Lower lobe of right lung (tissue), 2 donors: Measurements from ENCODE around the gene ITGA7. TPM values are rescaled to one million over a fixed set of nuclear protein-coding genes. Genes with fewer than 3 reads are reported as not detected.

Experiments used
- ATAC-seq, 2 donors: fragments of 200-7000 bp; cut with Tn5 transposase; one replicate each; pipeline ENCODE4 v1.9.1; 2020 to 2022; ENCODE audit warnings: mild to moderate bottlenecking in 2 of 2, moderate library complexity in 2 of 2
- DNase-seq: peaks from one replicate; pipeline ENCODE4 v3.0.0-alpha.2; 2020
- H3K27ac ChIP-seq: fragments of 200-600 bp; one replicate; pipeline ENCODE4 v1.8.0; 2022
- H3K27me3 ChIP-seq: fragments of 200-600 bp; one replicate; pipeline ENCODE4 v1.8.0; 2022; ENCODE audit warnings: low read depth
- H3K36me3 ChIP-seq: fragments of 200-600 bp; one replicate; pipeline ENCODE4 v1.8.0; 2022; ENCODE audit warnings: mild to moderate bottlenecking
- H3K4me1 ChIP-seq: fragments of 200-600 bp; one replicate; pipeline ENCODE4 v1.8.0; 2022
- H3K4me3 ChIP-seq: fragments of 200-600 bp; one replicate; pipeline ENCODE4 v1.8.0; 2022; ENCODE audit warnings: mild to moderate bottlenecking
- H3K9me3 ChIP-seq: fragments of 200-600 bp; one replicate; pipeline ENCODE4 v1.8.0; 2022
- CTCF ChIP-seq: fragments of 200-600 bp; IDR thresholded peaks from one replicate; pipeline ENCODE4 v1.8.0; 2022; ENCODE audit warnings: antibody characterized with exemption, mild to moderate bottlenecking
- intact Hi-C: fragments of 100-400 bp; cut with DNase I; formaldehyde crosslinking; loops from one replicate; pipeline ENCODE4 v1.11.0; 2022
- total RNA-seq: library from RNA; stranded (reverse); fragmentation: NEBNext Ultra II Directional; extraction: Animal tissue kit (Norgen Biotek cat#: 25700); gene quantifications from one replicate; pipeline ENCODE4 v1.2.1, GENCODE V29; 2021
- donor health status: DM: no; HTN: yes; CAD: no; lungs with severe emphysema.

The ITGA7 gene
- total RNA-seq, 1 donor from 2014 or later = 17.5 TPM

GRCh38 chr12:55663391-55663790 is 44.3 kb downstream of the ITGA7 start:
- Histone ChIP-seq H3K9me3 (no peaks in the 10 kb centered on the region), H3K36me3 (no peaks in the 10 kb centered on the region), H3K4me3 (no peak overlapping the region), H3K27ac (no peak overlapping the region), H3K4me1 (peaks cover 8% of the 10 kb centered on the region), H3K27me3 (no peaks in the 10 kb centered on the region)
- ATAC-seq (no peak), DNase-seq (no peak)
- TF ChIP-seq CTCF = no peak
- intact Hi-C loops = no loop called here

GRCh38 chr12:55659486-55660385 is 48.0 kb downstream of the ITGA7 start:
- ATAC-seq (peak; percentile 21 to 31), DNase-seq (no peak)
- Histone ChIP-seq H3K9me3 (no peaks in the 10 kb centered on the region), H3K27me3 (no peaks in the 10 kb centered on the region), H3K27ac (no peak overlapping the region), H3K4me3 (no peak overlapping the region), H3K36me3 (no peaks in the 10 kb centered on the region), H3K4me1 (peaks cover 8% of the 10 kb centered on the region)
- peak; percentile 33 for TF ChIP-seq CTCF
- intact Hi-C loops = no loop called here

- no peaks in the 10 kb centered on the region for H3K36me3 ChIP-seq
- H3K4me1 ChIP-seq = peaks cover 8% of the 10 kb centered on the region
- H3K27me3 ChIP-seq = no peaks in the 10 kb centered on the region
- intact Hi-C loops = no loop called here
- no peak for TF ChIP-seq CTCF
- H3K27ac ChIP-seq = no peak overlapping the region
- DNase-seq (no peak), ATAC-seq (peak in 1 of 2 donors; percentile 18)
- no peak overlapping the region for H3K4me3 ChIP-seq
- no peaks in the 10 kb centered on the region for H3K9me3 ChIP-seq
These were observed 48.9 kb downstream of the ITGA7 start for GRCh38 chr12:55658635-55659391.

- DNase-seq (no peak), ATAC-seq (peak; percentile 26 to 55)
- peaks cover 8% of the 10 kb centered on the region for H3K4me1 ChIP-seq
- H3K4me3 ChIP-seq = no peak overlapping the region
- H3K27me3 ChIP-seq = no peaks in the 10 kb centered on the region
- no peak for TF ChIP-seq CTCF
- no peaks in the 10 kb centered on the region for H3K9me3 ChIP-seq
- H3K36me3 ChIP-seq = no peaks in the 10 kb centered on the region
- H3K27ac ChIP-seq = no peak overlapping the region
- intact Hi-C loops = no loop called here
These were observed 49.5 kb downstream of the ITGA7 start for GRCh38 chr12:55658212-55658611.

GRCh38 chr12:55657212-55657611 is 50.5 kb downstream of the ITGA7 start:
- Histone ChIP-seq H3K36me3 (no peaks in the 10 kb centered on the region), H3K27ac (no peak overlapping the region), H3K27me3 (no peaks in the 10 kb centered on the region), H3K9me3 (no peaks in the 10 kb centered on the region), H3K4me3 (no peak overlapping the region), H3K4me1 (peaks cover 8% of the 10 kb centered on the region)
- no peak for TF ChIP-seq CTCF
- intact Hi-C loops = no loop called here
- DNase-seq (no peak), ATAC-seq (no peak)
